Stimulated activated CD4-positive, alpha-beta T cell treated with anti-CD3 and anti-CD28 coated beads, Interleukin-4, amount 100 ng/mL, for 4 hours (primary cell): Measurements from ENCODE around the gene SHANK1.

Source experiments
- DNase-seq, 2 experiments: peaks; one replicate each; pipeline ENCODE4 v3.0.0-alpha.2; 2020

The SHANK1 gene

DNA sequence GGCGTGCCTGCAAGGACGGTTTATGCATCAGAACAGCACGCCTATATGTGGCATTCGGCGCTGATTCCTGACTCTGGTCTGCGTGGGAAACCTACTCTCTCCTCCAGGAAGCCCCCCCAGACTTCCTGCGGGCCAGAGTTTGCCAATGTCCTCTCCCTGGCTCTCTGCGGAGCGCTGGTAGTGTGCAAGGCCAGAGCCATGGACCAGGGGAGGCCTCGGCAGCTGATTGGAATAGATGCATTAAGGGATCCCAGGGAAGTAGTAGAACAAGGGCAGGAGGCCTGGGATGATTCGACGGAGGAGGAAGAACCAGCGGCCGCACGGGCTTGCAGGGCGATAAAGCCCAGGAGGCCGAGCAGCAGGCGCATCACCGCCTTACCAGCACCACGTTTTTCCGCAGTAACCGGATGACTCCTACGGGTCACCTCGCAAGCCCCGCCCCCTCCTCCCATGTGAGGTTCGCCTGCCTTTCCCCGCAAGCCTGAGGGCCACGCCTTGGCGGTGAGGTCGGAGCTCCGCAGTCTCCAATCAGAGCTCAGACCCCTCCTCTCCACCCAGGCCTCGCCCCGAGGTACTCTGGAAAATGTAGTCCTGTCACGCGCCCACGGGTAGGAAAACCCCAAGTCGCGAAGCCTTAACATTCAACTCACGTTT, 8.6 kb upstream of the SHANK1 start:
- peak; percentile 71 to 85 for DNase-seq

DNA sequence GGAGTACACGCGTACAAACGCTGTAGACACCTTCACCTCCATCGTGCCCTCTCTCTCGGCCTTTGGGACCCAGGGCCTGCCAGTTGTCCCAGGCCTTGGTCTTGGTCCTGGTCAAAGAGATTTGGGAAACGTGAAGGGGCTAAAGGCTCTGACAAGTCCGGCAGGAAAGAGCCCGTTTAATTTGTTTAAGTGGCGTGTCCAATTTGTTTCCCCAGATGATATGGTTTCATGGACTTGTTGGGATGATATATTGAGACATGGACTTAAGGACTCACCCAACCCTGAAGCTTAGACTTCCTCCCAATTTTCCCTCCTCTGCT, 6.3 kb upstream of the SHANK1 start:
- DNase-seq, result no peak

DNA sequence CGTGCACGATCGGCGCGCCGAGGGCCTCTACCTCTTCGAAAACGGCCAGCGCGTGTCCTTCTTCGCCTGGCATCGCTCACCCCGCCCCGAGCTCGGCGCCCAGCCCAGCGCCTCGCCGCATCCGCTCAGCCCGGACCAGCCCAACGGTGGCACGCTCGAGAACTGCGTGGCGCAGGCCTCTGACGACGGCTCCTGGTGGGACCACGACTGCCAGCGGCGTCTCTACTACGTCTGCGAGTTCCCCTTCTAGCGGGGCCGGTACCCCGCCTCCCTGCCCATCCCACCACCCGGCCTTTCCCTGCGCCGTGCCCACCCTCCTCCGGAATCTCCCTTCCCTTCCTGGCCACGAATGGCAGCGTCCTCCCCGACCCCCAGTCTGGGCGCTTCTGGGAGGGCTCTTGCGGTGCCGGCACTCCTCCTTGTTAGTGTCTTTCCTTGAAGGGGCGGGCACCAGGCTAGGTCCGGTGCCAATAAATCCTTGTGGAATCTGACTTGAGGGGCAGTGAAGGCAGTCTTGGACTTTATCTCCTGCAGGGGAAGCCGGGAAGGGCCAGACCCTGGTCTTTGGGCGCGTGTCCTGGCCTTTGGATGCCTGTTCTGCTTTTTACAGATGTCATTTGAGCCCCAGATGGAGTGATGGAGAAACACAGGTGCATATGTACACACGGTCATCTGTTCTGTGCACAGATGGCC, 5.8 kb upstream of the SHANK1 start:
- no peak for DNase-seq

DNA sequence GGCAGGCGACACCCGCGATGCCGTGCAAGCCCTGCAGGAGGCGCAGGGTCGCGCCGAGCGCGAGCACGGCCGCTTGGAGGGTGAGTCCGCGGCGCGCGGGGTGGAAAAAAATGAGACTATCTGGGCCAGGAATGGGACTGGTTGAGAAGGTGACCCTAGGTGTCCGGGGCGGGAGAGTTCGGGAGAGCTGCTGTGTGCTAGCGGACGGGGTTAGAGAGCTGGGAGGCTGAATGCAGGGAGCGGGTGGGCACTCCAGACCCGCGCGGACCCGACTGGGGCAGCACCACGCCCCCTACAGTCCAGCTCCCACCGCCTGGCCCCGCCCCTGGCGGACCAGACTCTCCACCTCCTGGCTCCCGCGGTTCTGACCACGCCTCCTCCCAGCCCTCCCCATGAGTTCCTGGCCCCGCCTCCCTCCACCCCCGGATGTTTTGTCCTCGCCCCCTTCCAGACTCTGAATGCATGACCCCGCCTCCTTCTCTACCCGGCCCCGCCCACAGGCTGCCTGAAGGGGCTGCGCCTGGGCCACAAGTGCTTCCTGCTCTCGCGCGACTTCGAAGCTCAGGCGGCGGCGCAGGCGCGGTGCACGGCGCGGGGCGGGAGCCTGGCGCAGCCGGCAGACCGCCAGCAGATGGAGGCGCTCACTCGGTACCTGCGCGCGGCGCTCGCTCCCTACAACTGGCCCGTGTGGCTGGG, 5.1 kb upstream of the SHANK1 start:
- DNase-seq, result peak; percentile 87 to 94

DNA sequence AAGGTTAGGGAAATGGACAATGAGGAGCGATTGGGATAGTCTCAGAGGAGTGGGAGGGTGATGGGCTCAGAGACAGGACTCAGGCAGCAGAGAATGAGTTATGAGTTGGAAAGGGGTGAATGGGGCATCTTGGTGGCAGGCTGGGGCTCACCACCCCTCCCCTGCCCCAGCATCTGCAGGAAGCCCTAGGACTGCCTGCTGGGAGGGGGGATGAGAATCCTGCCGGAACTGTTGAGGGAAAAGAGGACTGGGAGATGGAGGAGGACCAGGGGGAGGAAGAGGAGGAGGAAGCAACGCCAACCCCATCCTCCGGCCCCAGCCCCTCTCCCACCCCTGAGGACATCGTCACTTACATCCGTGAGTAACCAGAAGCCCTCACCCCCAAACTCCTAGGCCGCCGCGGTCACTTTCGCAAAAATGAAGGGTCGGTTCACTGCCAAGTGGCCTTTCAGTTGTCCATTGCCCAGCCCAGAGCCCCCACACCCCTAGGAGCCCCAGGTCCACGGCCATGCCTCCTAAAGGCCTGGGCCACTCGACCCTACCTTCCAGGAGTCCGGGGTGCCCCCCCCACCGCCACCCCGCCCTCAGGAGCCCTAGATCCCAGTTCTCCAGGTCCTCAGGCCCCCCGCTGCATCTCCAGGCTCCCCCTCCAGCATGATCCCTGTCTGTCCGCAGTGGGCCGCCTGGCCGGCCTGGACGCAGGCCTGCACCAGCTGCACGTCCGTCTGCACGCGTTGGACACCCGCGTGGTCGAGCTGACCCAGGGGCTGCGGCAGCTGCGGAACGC, 4.3 kb upstream of the SHANK1 start:
- no peak for DNase-seq

DNA sequence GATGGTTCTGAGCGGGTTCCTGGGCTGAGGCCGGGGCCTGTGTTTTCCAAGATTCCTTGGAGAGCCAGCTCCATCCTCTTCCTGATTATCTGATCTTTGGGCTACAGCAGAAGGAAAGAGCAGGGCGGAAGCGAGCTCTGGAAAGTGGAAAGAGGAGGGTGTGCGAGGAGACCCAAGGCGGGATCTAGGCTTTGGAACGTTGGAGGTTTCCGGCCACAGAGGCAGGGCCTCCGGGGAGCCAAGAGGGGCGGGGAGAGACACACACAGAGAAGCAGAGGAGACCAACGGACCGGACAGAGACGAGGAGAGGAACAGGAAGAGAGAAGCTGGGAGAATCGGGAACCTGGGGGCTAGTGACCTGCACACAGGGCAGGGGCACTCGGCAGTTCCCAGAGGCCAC, 3.5 kb upstream of the SHANK1 start, which contains the start of gene CLEC11A:
Gene CLEC11A, plus strand, starts transcription at position 296 of the 400 bp plus-strand sequence. CDS start 162 bp downstream, outside the sequence.
- no peak for DNase-seq

DNA sequence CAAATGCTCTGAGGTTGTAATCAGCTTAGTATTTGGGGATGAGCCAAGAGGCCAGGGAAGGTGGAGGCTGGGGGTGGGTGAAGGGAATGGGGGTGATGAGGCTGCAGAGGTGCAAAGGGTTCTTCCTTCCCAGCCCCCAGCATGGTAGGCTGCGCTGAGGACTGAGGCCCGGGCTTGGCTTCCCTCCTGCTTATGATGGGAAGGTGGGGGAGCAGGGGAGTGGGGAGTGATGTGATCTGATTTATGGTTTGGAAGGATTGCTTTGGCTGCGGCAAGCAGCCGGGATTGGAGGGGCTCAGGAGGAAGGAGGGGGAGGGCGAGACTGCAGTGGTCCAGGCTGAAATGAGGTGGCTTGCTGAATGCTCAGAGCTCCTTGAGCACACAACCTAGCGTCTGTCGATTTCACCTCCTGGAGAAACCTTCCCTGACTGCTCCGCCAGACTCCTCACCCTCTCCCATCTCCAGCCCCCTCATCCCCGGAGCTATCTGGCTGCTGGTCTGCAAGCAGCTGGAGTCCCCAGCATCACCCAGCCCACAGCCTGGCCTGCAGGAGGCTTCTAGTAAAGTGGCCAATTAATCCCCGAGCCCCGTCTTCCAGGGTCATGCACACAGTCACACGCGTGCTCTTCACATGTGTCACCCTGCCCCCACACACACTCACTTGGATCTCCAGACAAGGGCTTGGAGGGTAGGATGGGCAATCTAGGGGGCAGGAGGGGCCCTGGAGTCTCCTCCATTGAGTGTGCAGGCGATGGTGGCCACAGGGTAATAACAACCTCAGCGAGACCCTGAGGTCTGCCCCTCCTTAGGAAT, 2.8 kb upstream of the SHANK1 start:
- no peak for DNase-seq

DNA sequence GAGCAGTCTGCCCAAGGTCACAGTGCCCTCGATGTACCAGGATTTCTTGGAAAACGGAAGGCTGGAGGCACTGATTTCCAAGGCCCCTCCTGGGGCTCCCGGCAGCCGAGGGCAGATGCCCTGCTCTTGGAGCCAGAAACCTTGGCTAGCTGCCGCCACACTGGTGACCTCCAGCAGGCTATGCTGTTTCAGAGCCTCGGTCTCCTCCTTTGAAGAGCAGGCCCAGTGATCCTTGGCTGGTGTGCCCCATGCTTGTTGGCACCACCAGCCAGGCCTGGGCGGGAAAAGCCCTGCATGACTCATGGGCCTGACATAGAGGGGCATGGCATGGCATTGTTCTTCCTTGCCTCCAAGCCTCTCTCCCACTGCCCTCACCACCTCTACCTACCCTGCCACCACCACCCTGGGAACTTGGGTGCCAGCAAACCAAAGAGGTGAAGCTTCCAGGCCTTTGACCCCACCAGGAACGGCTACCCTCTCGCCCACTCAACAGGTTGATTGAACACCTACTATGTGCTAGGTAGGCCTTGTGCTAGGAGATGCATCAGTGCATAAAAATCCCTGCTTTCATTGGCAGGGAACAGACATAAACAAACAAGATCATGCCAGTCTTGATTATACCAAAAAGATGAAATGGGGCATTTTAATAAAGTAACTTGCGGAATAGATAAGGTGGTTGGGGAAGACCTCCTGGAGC, 2.0 kb upstream of the SHANK1 start:
- DNase-seq, result no peak

DNA sequence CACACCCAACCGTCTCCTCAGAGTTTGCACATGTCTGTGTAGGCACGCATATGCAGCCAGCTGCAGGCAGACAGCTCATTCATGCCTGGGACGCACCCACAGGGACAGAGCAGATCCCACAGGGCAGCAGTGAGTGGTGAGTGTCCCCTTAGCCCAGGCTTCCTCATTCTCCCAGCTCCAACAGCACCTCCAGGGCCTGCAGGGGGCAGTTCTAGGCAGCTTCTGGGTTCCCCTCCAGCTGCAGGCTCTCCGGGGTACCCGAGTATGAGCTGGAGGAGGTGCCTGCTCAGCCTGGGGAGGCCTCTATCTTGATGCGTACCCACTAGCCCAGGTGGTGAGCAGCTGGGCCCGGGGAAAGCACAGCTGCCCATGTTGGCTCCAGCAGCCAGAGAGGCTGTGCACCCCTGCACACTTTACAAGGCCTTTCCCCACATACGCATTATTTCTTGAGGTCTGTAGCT, 1.3 kb upstream of the SHANK1 start:
- no peak for DNase-seq

DNA sequence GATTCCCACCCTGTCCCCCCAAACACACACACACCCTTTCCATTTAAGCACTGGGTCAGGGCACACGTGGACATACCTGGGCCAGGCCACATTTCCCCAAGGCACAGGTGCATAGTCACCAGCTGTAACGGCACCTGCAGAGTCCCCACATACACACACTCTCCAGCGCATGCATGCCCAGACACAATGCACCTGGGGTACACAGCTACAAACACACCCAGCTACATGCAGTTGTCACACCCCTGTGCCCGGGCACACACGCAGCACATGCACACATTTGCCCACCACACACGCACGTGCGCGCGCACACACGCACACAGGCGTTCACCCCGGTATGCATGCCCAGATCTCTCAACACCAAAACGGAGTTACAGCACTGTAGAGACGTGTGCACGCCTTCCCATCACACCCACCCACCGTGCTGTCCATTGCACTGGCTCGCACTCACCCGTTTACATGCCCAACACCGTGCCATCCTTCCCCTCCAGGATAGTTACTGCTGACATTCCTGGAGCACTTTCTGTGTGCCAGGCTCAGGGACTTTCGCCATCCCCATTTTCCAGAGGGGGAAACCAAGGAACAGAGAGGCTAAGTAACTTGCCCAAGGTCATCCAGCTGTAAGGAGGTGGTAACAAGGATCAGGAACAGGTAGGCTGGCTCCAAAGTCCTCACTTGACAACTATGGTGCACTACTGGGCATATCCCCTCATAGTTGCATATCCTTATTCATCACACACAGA, 749 bp upstream of the SHANK1 start:
- no peak for DNase-seq

DNA sequence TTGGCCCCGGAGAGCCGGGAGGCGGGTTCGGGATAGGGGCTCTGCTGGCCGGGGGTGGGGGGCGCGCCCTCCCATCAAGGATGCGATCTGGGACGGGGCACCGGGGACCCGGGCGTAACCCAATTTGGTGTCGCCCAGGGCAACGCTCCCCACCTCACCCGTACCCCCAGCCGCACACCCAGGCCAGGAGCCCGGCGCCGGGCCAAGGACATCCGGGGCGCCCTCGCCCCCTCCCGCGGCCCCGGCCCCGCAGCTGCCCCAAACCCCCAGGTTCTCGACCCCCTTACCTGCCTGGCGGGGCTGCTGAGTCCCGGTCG, 525 bp downstream of the SHANK1 start:
- no peak for DNase-seq

DNA sequence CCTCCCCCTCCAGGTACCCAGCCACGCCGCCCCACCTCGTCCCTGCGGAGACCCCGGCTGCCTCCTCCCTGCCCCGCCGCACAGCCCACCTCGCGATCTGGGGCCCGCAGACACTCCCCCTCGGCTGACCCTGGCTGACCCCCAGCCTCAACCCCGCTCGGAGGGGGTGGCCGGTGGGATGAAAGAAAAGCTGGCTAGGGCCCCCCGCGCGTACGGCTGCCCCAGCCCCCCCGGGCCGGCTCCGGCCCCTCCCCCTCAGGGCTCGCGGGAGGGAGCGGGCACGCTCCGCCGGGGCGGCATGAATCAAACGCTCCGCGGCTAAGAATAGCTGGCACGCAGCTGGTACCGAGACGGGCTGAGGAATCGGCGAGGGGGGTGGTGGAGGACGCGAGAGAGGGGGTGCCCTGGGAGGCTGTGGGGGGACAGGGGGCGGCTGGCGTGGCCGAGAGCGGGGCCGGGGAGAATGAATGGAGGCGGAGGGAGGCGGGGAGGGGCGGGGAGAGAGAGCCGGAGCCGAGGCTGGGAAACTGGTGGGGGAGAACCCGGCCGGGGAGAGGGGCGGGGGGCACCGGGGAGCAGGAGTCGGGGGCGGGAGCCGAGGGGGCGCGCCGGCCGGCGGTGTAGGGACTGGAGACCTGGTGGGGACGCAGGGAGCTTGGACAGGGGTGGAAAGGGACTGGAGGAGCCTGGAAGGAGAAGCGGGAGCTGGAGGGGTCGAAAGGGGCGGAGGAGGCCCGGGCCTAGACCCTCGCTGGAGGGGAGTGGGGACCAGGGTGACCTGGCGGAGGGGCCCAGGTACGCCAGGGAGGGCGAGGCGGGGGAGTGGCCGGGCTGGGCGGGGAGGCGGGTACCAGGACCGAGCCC, 1.1 kb downstream of the SHANK1 start:
- peak in 1 of 2 experiments; percentile 50 for DNase-seq

DNA sequence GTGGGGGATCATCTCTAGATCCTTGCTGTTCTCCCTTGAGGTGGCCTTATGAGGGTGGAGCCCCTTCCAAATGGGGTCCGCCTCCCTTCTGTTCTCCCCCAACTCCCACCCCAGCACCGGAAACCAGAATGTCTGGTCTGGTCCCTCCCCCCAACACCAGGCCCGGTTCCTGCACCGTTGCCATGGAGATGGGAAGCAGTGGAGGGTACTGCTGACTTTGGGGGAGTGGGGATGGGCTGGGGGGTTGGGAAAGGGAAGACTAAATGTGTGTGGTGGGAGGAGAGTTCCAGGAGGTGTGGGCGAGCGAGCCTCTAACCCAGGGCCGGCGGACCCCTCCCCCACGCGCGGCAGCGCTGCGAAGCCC, 1.7 kb downstream of the SHANK1 start:
- DNase-seq, result no peak

DNA sequence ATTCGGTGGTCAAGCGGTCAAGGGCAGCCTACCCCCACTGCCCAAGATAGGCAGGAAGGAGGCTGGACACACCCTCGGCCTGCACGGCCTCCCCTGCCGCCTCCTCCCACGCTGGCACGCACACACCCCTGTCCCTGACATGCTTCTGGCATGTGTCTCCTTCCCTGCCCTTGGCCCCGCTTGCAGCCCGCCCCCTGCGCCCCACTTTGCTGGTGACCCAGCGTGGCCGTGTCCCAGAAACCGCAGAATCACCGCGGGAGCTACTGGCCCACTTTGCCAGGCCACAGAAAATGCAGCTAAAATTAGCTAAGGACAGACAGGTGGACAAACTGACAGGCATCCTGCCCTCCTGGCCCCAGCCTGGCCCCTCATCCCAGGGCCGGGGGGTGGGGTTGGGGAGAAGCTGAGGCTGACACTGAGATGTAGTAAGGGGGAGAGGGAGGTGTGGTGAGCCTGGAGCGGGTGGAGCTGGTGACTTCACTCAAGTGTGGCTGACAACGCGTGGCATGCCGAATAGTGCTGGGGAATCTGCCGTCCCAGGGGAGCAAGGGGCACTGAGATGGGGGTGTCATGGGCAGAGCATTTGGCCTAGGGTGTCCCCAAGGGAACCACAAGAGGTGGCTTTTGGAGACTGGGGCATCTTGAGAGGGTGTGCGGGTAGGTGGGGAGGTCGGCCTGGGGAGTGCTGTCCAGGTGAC, 2.4 kb downstream of the SHANK1 start:
- DNase-seq, result no peak

DNA sequence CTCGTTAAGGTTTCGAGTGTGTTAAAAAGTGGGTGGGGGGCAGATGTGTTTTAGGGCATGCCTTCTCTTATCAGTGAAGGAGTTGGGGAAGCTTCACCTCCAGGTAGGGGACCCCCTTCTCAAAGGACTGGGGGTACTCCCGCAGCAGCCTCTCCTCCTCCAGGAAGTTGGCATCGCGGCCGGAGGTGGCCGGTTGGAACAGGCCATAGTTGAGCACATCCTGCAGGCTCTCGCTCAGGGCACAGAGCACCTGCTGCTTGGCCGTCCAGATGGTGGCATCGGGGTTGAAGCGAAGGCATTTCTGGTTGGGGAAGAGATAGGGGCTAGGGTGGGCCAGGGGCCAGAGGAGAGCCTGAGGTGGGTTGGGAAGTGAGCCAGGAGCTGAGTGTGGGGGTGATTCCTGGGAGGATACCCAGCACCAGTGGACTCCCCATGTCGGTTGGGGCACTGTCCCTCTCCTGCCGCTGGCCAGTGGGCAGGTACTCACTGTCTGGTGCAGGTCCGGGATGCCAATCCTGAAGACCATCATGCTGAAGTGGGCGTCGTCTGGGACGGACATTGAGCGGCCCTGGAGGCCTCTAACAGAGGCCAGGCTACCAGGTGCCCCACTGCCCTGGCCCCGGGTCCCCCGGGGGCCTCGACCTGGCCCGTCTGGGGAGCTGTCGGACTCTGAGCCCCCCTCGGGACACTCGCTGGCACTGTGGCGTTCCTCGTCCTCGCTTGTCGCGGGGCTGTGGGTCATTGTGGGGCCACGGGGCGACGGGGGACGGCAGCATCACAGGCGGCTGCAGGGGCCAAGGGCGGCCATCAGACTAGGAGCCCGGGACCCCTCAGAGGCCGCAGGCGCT, 3.2 kb downstream of the SHANK1 start:
- DNase-seq, result no peak

DNA sequence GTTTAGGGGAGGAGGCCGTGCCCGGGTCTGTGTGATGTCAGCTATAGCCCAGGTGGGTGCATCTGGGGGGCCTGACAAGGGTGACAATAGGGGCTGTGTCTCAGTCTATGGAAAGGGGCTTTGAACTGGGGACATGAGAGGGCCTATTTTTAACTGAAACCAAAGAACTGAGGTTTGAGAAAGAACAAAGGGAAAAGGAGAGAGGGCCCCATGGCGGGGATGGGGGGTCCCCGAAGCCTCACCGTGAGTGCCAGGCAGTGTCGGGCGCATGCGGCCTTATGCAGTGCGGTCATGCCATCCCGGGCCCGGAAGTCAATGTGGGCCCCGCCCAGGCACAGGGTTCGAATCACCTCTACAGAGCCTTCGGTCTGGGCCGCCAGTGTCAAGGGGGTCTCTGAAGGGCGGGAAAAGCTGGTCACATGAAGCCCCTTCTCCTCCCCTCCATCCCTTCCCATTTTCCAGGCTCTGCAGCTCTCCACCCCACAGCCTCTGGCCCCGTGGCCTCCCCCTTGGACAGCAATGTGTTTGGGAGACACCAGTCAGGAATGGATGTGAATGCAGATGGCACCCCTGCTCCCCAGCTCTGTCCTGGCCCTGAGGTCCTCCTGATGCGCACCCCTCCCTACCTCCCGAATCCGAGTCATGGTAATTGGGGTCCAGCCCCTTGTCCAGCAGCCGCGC, 5.9 kb downstream of the SHANK1 start:
- DNase-seq, result no peak

DNA sequence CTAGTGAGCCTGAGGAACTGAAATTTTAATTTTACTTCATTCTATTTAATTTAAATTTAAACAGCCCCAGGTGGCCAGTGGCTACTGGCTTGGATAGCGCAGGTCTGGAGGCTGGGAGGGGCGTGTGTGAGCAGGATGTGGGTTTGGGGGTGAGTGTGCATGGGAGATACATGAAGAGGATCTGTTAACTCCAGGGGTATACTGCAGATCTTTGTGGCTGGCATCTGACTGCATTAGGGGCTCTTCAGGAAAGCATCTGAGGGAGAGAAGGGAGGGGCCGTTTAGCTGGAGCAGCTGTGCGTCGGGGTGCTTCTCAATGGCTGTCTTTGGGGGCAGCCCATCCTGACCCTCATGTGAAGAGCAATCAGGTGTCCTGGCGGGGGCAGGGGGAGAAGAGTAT, 6.8 kb downstream of the SHANK1 start:
- DNase-seq, result no peak

DNA sequence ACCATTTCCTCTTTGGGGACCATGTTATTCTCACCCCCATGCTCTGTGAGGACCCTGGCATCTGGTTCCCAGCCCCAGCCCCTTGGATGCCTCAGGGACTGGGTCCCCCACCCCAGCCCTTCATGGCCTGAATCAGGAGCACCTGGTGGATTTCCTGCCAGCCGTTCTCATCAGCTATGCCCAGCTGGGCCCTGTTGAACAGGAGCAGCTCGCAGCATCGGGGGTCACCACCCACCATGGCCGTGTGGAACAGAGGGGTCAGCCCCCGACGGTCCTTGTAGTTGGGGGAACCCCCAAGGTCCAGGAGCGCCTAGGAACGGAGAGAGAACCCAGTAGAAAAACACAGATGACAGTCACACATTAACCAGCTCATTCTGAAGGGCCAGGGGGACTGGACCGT, 7.8 kb downstream of the SHANK1 start:
- no peak for DNase-seq
